ENCODE results near the gene CNTNAP2. TPM values are rescaled to one million over a fixed set of nuclear protein-coding genes. Genes with fewer than 3 reads are reported as not detected.

The CNTNAP2 gene
- total and polyA plus RNA-seq, 11 donors = 0.01 to 2.6 (median 0.31) TPM; not detected in 3

- H3K36me3 ChIP-seq = no peaks in the 10 kb centered on the region
- TF ChIP-seq CTCF (IDR thresholded peaks at IDR 0.05) = no peak
- no peak for TF ChIP-seq POLR2A (IDR thresholded peaks at IDR 0.05)
- H3K4me1 ChIP-seq = no peaks in the 10 kb centered on the region
- no peak overlapping the region for H3K27ac ChIP-seq
- ATAC-seq = no peak
- intact Hi-C loops (cut with DNase I) = no loop called here
- DNase-seq = no peak
- H3K9me3 ChIP-seq = no peaks in the 10 kb centered on the region
- 61 to 70% (median 63%) methylated on average over 4 of the region's 4 CpGs for WGBS, 4 donors
- no peak overlapping the region for H3K4me3 ChIP-seq
- H3K27me3 ChIP-seq = no peaks in the 10 kb centered on the region
Observed at GRCh38 chr7:146557971-146558469, 441.4 kb downstream of the CNTNAP2 start.

DNA sequence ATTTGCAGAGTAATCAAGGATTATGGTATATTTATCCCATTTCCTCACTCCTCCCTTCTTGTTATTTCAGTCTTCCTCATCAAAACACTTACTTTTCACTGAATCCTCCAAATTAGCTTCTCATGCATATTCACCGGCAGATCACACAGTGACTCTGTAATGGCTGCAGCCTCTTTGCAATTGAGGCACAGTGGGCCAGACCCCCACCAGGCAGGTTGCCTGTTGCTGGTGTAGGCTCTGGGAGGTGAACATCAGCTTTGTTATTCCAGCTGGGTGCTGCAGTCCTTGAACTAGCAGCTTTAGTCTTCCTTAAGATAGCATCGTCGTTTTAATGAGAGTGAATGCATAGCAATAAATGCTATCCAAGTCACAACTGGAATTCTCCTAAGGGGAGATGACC lies 449.3 kb downstream of the CNTNAP2 start:
- Histone ChIP-seq H3K4me1 (no peaks in the 10 kb centered on the region), H3K27me3 (no peaks in the 10 kb centered on the region), H3K36me3 (no peaks in the 10 kb centered on the region), H3K4me3 (no peak overlapping the region), H3K9me3 (no peaks in the 10 kb centered on the region), H3K27ac (no peak overlapping the region)
- intact Hi-C loops (cut with DNase I) = no loop called here
- TF ChIP-seq POLR2A (IDR thresholded peaks at IDR 0.05) (no peak), CTCF (IDR thresholded peaks at IDR 0.05) (no peak)
- 65 to 86% (median 81%) methylated on average over 3 of the region's 3 CpGs for WGBS, 4 donors
- no peak for ATAC-seq
- DNase-seq = no peak

GRCh38 chr7:146575903-146576302 lies 459.3 kb downstream of the CNTNAP2 start:
- 30 to 54% (median 34%) methylated on average over 2 of the region's 2 CpGs for WGBS, 4 donors
- no peaks in the 10 kb centered on the region for H3K4me1 ChIP-seq
- ATAC-seq (no peak), DNase-seq (no peak)
- no peak overlapping the region for H3K27ac ChIP-seq
- H3K27me3 ChIP-seq = no peaks in the 10 kb centered on the region
- TF ChIP-seq CTCF (IDR thresholded peaks at IDR 0.05) = no peak
- TF ChIP-seq POLR2A (IDR thresholded peaks at IDR 0.05) = no peak
- no peaks in the 10 kb centered on the region for H3K36me3 ChIP-seq
- intact Hi-C loops (cut with DNase I) = loop anchor here in 1 of 10 donors (2.0 kb wide), 1 partner anchor 13 kb away; no protein-coding TSS in a partner anchor
- H3K9me3 ChIP-seq = peaks cover 0 to 2% (median 0%) of the 10 kb centered on the region in 12 donors
- no peak overlapping the region for H3K4me3 ChIP-seq

- no peaks in the 10 kb centered on the region for H3K36me3 ChIP-seq
- intact Hi-C loops (cut with DNase I) = no loop called here
- ATAC-seq (no peak), DNase-seq (no peak)
- H3K27ac ChIP-seq = no peak overlapping the region
- no peak overlapping the region for H3K4me3 ChIP-seq
- TF ChIP-seq POLR2A (IDR thresholded peaks at IDR 0.05) (no peak), CTCF (IDR thresholded peaks at IDR 0.05) (no peak)
- H3K9me3 ChIP-seq = no peaks in the 10 kb centered on the region
- WGBS, 4 donors = 42 to 57% (median 45%) methylated on average over 1 of the region's 1 CpG
- H3K27me3 ChIP-seq = no peaks in the 10 kb centered on the region
- H3K4me1 ChIP-seq = no peaks in the 10 kb centered on the region
Observed at GRCh38 chr7:146591976-146592375, 475.4 kb downstream of the CNTNAP2 start.

Data from heart left ventricle (tissue), 16 donors.